ENCODE data around the gene PRDM15. TPM values are rescaled to one million over a fixed set of nuclear protein-coding genes. Genes with fewer than 3 reads are reported as not detected.
A peak's percentile ranks its signal among the peaks of the same experiment; 100 is the strongest.

PRDM15 gene
- total and polyA plus RNA-seq, 10 donors, result 4.4 to 18.0 (median 10.8) TPM

DNA sequence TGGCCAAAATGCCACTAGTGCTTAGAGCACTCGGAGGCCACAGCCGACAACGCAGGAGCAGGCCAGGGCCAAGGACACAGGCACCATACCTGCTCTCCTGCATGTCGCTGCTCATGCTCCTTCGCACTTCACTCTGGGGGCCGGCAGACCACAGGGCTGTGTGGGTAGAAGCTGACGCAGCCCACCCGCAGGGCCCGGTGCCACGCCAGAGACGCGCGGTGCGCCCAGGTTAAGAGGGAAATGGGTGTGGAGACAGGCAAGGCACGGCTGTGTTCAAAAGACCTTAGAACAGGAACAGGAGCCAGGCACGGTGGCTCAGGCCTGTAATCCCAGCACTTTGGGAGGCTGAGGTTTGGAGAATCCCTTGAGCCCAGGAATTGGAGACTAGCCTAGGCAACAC lies 13.6 kb upstream of the PRDM15 start:
- H3K4me1 ChIP-seq, result peaks cover 0 to 33% (median 9%) of the 10 kb centered on the region in 6 donors
- intact Hi-C loops (cut with DNase I; ENCODE audit: low total_unique reads), result no loop called here
- WGBS, 5 donors, result 90 to 97% (median 91%) methylated on average over 10 to 16 of the region's 16 CpGs
- H3K4me3 ChIP-seq, result no peak overlapping the region
- TF ChIP-seq POLR2AphosphoS5 (IDR thresholded peaks at IDR 0.05) (peak in 2 of 3 donors; percentile 38 to 55), POLR2A (IDR thresholded peaks at IDR 0.05) (no peak)
- no peaks in the 10 kb centered on the region for H3K9me3 ChIP-seq
- H3K27ac ChIP-seq, result no peak overlapping the region
- DNase-seq, result no peak
- H3K36me3 ChIP-seq, result peaks cover 0 to 89% (median 8%) of the 10 kb centered on the region in 6 donors
- no peaks in the 10 kb centered on the region for H3K27me3 ChIP-seq (replicated peaks in 1 of 7)

DNA sequence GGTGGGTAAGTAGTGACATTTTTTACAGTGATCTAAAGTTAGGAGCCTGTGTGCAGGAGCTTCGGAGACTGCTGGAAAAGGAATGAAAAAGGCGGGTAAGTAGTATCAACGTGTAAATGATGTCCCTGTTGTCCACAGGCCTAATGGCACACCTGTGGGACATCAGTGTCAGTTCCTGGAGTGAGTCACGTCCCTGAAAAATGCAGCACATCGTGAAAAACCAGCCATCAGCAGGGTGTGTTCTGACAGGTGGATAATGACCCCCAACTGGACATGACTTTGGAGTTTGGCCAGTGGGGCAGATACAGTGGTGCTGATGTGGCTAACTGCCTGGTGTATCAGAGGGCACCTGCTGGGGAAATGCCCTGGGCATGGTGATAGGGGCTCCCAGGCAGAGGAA lies 12.0 kb upstream of the PRDM15 start:
- H3K9me3 ChIP-seq, result no peaks in the 10 kb centered on the region
- DNase-seq, result peak; percentile 41
- no peak overlapping the region for H3K4me3 ChIP-seq
- no peaks in the 10 kb centered on the region for H3K27me3 ChIP-seq (replicated peaks in 1 of 7)
- intact Hi-C loops (cut with DNase I; ENCODE audit: low total_unique reads), result no loop called here
- peaks cover 0 to 78% (median 5%) of the 10 kb centered on the region in 6 donors for H3K36me3 ChIP-seq
- H3K27ac ChIP-seq, result no peak overlapping the region
- H3K4me1 ChIP-seq, result peaks cover 0 to 20% (median 6%) of the 10 kb centered on the region in 6 donors
- TF ChIP-seq, protein P1, sequence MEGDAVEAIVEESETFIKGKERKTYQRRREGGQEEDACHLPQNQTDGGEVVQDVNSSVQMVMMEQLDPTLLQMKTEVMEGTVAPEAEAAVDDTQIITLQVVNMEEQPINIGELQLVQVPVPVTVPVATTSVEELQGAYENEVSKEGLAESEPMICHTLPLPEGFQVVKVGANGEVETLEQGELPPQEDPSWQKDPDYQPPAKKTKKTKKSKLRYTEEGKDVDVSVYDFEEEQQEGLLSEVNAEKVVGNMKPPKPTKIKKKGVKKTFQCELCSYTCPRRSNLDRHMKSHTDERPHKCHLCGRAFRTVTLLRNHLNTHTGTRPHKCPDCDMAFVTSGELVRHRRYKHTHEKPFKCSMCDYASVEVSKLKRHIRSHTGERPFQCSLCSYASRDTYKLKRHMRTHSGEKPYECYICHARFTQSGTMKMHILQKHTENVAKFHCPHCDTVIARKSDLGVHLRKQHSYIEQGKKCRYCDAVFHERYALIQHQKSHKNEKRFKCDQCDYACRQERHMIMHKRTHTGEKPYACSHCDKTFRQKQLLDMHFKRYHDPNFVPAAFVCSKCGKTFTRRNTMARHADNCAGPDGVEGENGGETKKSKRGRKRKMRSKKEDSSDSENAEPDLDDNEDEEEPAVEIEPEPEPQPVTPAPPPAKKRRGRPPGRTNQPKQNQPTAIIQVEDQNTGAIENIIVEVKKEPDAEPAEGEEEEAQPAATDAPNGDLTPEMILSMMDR (IDR thresholded peaks at IDR 0.05 in 8 of 11, conservative IDR thresholded peaks at IDR 0.05 in 3 of 11), result no peak
- TF ChIP-seq POLR2A (IDR thresholded peaks at IDR 0.05), result no peak
- no peak for TF ChIP-seq POLR2AphosphoS5 (IDR thresholded peaks at IDR 0.05)
- 82 to 90% (median 89%) methylated on average over 5 of the region's 5 CpGs for WGBS, 5 donors

DNA sequence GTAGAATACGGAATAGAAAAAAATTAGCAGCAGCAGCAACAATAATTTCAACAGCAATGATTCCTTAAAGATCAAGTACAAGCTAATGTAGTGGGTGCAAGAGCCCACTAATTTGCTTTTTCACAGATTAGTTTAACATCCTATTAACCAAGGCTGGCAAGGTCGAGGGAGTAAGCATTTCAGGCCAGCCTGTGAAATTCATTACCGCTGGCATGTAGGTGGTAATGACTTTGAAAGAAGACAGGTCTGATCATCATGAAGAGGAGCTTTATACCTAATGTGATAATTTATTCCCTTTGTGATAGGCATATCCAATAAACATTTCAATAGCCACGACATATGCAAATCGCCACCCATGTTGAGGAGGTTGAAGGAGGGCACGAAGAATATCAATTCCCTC lies 11.2 kb upstream of the PRDM15 start:
- WGBS, 5 donors, result 60 to 95% (median 78%) methylated on average over 6 of the region's 6 CpGs
- H3K4me1 ChIP-seq, result peaks cover 0 to 19% (median under 1%) of the 10 kb centered on the region in 6 donors

DNA sequence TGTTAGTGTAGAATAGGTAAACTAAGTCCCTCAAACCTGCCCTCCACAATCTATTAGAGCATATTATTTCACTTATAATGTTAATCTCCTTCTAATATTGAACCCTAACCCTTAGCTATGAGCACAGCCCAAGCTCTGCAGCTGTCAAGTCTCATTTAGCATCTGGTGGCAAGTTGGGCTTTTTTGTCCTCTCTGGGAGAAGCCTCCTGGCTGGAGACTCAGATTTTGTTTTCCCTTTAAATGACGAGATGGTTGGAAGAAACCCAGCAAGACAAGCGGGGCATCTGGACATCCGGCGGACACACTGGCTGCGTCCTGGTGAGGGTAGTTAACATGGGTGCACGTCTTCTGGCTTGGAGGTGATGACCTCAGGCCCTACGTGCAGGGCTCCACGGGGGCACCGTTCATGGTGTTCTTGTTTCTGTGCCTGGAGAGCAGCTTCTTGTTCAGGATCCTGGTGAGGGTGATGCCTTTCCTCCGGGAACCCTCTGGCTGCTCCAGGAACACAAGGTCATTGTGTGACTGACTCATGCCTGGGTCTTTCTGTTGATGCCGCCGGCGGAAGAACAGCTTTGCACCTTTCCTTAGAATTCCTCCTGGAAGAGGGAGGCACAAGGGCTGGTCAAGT lies 9.7 kb upstream of the PRDM15 start:
- H3K4me3 ChIP-seq, result no peak overlapping the region
- no peaks in the 10 kb centered on the region for H3K9me3 ChIP-seq
- H3K27ac ChIP-seq, result peak overlapping the region in 2 of 8 donors; percentile 1 to 39
- H3K4me1 ChIP-seq, result peaks cover 0 to 23% (median 0%) of the 10 kb centered on the region in 6 donors
- DNase-seq, result peak; percentile 0
- intact Hi-C loops (cut with DNase I; ENCODE audit: low total_unique reads), result no loop called here
- no peaks in the 10 kb centered on the region for H3K27me3 ChIP-seq (replicated peaks in 1 of 7)
- TF ChIP-seq, protein P1 (IDR thresholded peaks at IDR 0.05 in 8 of 11, conservative IDR thresholded peaks at IDR 0.05 in 3 of 11), result no peak
- peak in 2 of 3 donors; percentile 37 to 46 for TF ChIP-seq POLR2AphosphoS5 (IDR thresholded peaks at IDR 0.05)
- peaks cover 0 to 64% (median 5%) of the 10 kb centered on the region in 6 donors for H3K36me3 ChIP-seq
- WGBS, 5 donors, result 75 to 90% (median 83%) methylated on average over 13 of the region's 13 CpGs

More for the DNA sequence above, 11.2 kb upstream of the PRDM15 start:
- H3K9me3 ChIP-seq, result no peaks in the 10 kb centered on the region
- H3K4me3 ChIP-seq, result no peak overlapping the region
- no peaks in the 10 kb centered on the region for H3K27me3 ChIP-seq (replicated peaks in 1 of 7)
- no peak for TF ChIP-seq POLR2AphosphoS5 (IDR thresholded peaks at IDR 0.05)
- TF ChIP-seq, protein P1 (IDR thresholded peaks at IDR 0.05 in 8 of 11, conservative IDR thresholded peaks at IDR 0.05 in 3 of 11), result no peak
- no peak for TF ChIP-seq POLR2A (IDR thresholded peaks at IDR 0.05)
- intact Hi-C loops (cut with DNase I; ENCODE audit: low total_unique reads), result no loop called here
- no peak for DNase-seq
- peaks cover 0 to 74% (median 5%) of the 10 kb centered on the region in 6 donors for H3K36me3 ChIP-seq
- H3K27ac ChIP-seq, result no peak overlapping the region
